HepG2 (cell line): ENCODE results near the gene MLYCD. TPM values are rescaled to one million over a fixed set of nuclear protein-coding genes. Genes with fewer than 3 reads are reported as not detected.

Experiments
- ATAC-seq: fragments of 200-7000 bp; cut with Tn5 transposase; 3 replicates; pipeline ENCODE4 v1.9.1; 2020; ENCODE audit warnings: mild to moderate bottlenecking, moderate library complexity
- BruUV-seq: library from RNA; stranded (reverse); fragments of 400-500 nt; replicated peaks from 2 replicates; lab custom pipeline; 2021; lab: Mats Ljungman, UMichigan
- CTCF ChIA-PET: fragments of 300-600 bp; formaldehyde crosslinking; extraction: SDS; loops from one replicate; lab custom pipeline; 2021; ENCODE audit warnings: low total read pairs, inconsistent platforms, low intra/inter-chr PET ratio; lab: Yijun Ruan, JAX
- POLR2A ChIA-PET: fragments of 350-600 bp; sonication (Branson Sonifier 250); formaldehyde crosslinking; loops from one replicate; lab custom pipeline; 2020; ENCODE audit warnings: antibody characterized with exemption, inconsistent platforms; lab: Yijun Ruan, JAX
- DNase-seq: peaks from one replicate; pipeline ENCODE4 v3.0.0-alpha.2; 2015; ENCODE audit warnings: low spot score
- FAIRE-seq: peaks from 3 replicates; lab custom pipeline; 2011; peaks lifted over from hg19 to GRCh38; lab: Jason Lieb, UNC
- H2AFZ ChIP-seq: one replicate; pipeline ENCODE4 v1.6.1; 2011; ENCODE audit warnings: low read length, inconsistent platforms
- H3K27ac ChIP-seq: fragments of 300-600 bp; 3 replicates; pipeline ENCODE4 v1.8.0; 2011; ENCODE audit warnings: mixed run types, mild to moderate bottlenecking, mixed read lengths, low read length, inconsistent platforms; ENCODE audit not compliant: insufficient read depth; ENCODE audit errors: extremely low read length
- H3K27me3 ChIP-seq, 2 experiments: fragments of 200-600 bp in 1 of 2; 2 replicates in 1 of 2; 3 replicates in 1 of 2; pipeline versions ENCODE4 v1.6.0 to v1.8.0; 2011; ENCODE audit warnings: low read length in 2 of 2, mild to moderate bottlenecking in 2 of 2, moderate library complexity in 2 of 2, inconsistent platforms in 1 of 2; ENCODE audit not compliant: insufficient read depth in 2 of 2, control insufficient read depth in 1 of 2
- H3K36me3 ChIP-seq, 2 experiments: fragments of 200-600 bp in 1 of 2; replicated peaks in 1 of 2; 2 replicates in 1 of 2; 3 replicates in 1 of 2; pipeline versions ENCODE4 v1.5.1 to v1.8.0; 2011; ENCODE audit warnings: low read length in 2 of 2, inconsistent platforms in 1 of 2; ENCODE audit not compliant: insufficient read depth in 2 of 2, control insufficient read depth in 1 of 2
- H3K4me1 ChIP-seq: 2 replicates; pipeline ENCODE4 v1.5.1; 2012; ENCODE audit warnings: low read length, inconsistent platforms; ENCODE audit not compliant: insufficient read depth
- H3K4me2 ChIP-seq: 2 replicates; pipeline ENCODE4 v1.6.0; 2011; ENCODE audit warnings: low read depth, low read length, inconsistent platforms
- H3K4me3 ChIP-seq, 3 experiments: fragments of 200-600 bp in 1 of 3; sonication (generic), shearing (Covaris generic) in 1 of 3; replicated peaks in 1 of 3; 2 replicates each; pipeline ENCODE4 v1.5.1; 2011 to 2016; ENCODE audit warnings: low read length in 3 of 3, inconsistent platforms in 2 of 3, low read depth in 2 of 3, mild to moderate bottlenecking in 2 of 3, control low read depth in 1 of 3, mixed read lengths in 1 of 3; ENCODE audit not compliant: insufficient read depth in 1 of 3
- H3K79me2 ChIP-seq: one replicate; pipeline ENCODE4 v1.6.1; 2011; ENCODE audit warnings: low read length, inconsistent platforms; ENCODE audit not compliant: insufficient read depth
- H3K9ac ChIP-seq: 2 replicates; pipeline ENCODE4 v1.6.0; 2011; ENCODE audit warnings: mild to moderate bottlenecking, low read depth, low read length, inconsistent platforms; ENCODE audit not compliant: insufficient read depth
- H3K9me3 ChIP-seq: 2 replicates; pipeline ENCODE4 v1.5.1; 2012; ENCODE audit warnings: mild to moderate bottlenecking, low read length
- H4K20me1 ChIP-seq: 2 replicates; pipeline ENCODE4 v1.6.0; 2011; ENCODE audit warnings: inconsistent platforms, mild to moderate bottlenecking, low read length, moderate library complexity; ENCODE audit not compliant: insufficient read depth
- AHR ChIP-seq: IDR thresholded peaks from 2 replicates; pipeline ENCODE4 v1.6.1; 2018; ENCODE audit warnings: missing genetic modification reagents, missing compliant biosample characterization
- ARHGAP35 ChIP-seq: sonication (generic); formaldehyde crosslinking; IDR thresholded peaks from 2 replicates; pipeline ENCODE4 v1.9.0; 2022; ENCODE audit warnings: mild to moderate bottlenecking, inconsistent platforms, moderate library complexity, missing genetic modification reagents, borderline replicate concordance
- ELF1 ChIP-seq: sonication (generic); formaldehyde crosslinking; IDR thresholded peaks from 2 replicates; pipeline ENCODE4 v1.4.0; 2020; ENCODE audit warnings: missing genetic modification reagents
- EP300 ChIP-seq, 3 experiments: sonication (generic) in 1 of 3; formaldehyde crosslinking in 1 of 3; IDR thresholded peaks; 2 replicates each; pipeline versions ENCODE4 v1.5.1 to v1.6.1; 2011 to 2020; ENCODE audit warnings: low read depth in 2 of 3, low read length in 2 of 3, borderline replicate concordance in 1 of 3, improper control_type of control experiment in 1 of 3, mild to moderate bottlenecking in 1 of 3, missing genetic modification reagents in 1 of 3, moderate library complexity in 1 of 3
- FOSL2 ChIP-seq: sonication (generic); formaldehyde crosslinking; IDR thresholded peaks from 2 replicates; pipeline ENCODE4 v1.4.0; 2020; ENCODE audit warnings: missing genetic modification reagents
- GABPB1 ChIP-seq: IDR thresholded peaks from 2 replicates; pipeline ENCODE4 v1.6.1; 2016; ENCODE audit warnings: mild to moderate bottlenecking, missing genetic modification reagents, moderate library complexity, missing compliant biosample characterization
- HNF4A ChIP-seq: sonication (generic); formaldehyde crosslinking; IDR thresholded peaks from 2 replicates; pipeline ENCODE4 v1.4.0; 2020; ENCODE audit warnings: missing genetic modification reagents
- KAT8 ChIP-seq: IDR thresholded peaks from 2 replicates; pipeline ENCODE4 v1.6.1; 2016; ENCODE audit warnings: missing genetic modification reagents, missing compliant biosample characterization
- LCORL ChIP-seq, 2 experiments: fragments of 450-650 bp in 1 of 2; sonication (generic) in 1 of 2; formaldehyde crosslinking in 1 of 2; IDR thresholded peaks; 2 replicates each; pipeline versions ENCODE4 v1.5.0 to v1.6.1; 2017 to 2020; ENCODE audit warnings: antibody characterized with exemption in 1 of 2, missing genetic modification reagents in 1 of 2
- MED13 ChIP-seq: sonication (generic); formaldehyde crosslinking; IDR thresholded peaks from 2 replicates; pipeline ENCODE4 v1.5.0; 2020; ENCODE audit warnings: missing genetic modification reagents
- PHF21A ChIP-seq: sonication (generic); formaldehyde crosslinking; IDR thresholded peaks from 2 replicates; pipeline ENCODE4 v1.5.0; 2020; ENCODE audit warnings: mild to moderate bottlenecking, missing genetic modification reagents
- POLR2A ChIP-seq, 2 experiments: IDR thresholded peaks; 2 replicates each; pipeline ENCODE4 v1.6.1; 2011; ENCODE audit warnings: low read depth in 2 of 2, low read length in 2 of 2, mild to moderate bottlenecking in 1 of 2, moderate library complexity in 1 of 2; ENCODE audit not compliant: insufficient read depth in 1 of 2
- POLR2G ChIP-seq: fragments of 200-400 bp; formaldehyde crosslinking; IDR thresholded peaks from 2 replicates; pipeline ENCODE4 v1.6.1; 2018; ENCODE audit warnings: mild to moderate bottlenecking, low read depth, low read length, moderate library complexity
- RXRB ChIP-seq: IDR thresholded peaks from 2 replicates; pipeline ENCODE4 v1.6.1; 2016; ENCODE audit warnings: borderline replicate concordance, missing genetic modification reagents, missing compliant biosample characterization
- SALL1 ChIP-seq: sonication (generic); formaldehyde crosslinking; IDR thresholded peaks from 2 replicates; pipeline ENCODE4 v1.8.0; 2022; ENCODE audit warnings: mild to moderate bottlenecking, missing genetic modification reagents
- SAP130 ChIP-seq: IDR thresholded peaks from 2 replicates; pipeline ENCODE4 v1.6.1; 2016; ENCODE audit warnings: low read depth
- SMC3 ChIP-seq: IDR thresholded peaks from 2 replicates; pipeline ENCODE4 v1.6.1; 2011; ENCODE audit warnings: low read length, improper control_type of control experiment
- THAP11 ChIP-seq: IDR thresholded peaks from 2 replicates; pipeline ENCODE4 v1.6.1; 2016; ENCODE audit warnings: missing biosample characterization, missing genetic modification reagents
- ZBTB21 ChIP-seq: sonication (generic); formaldehyde crosslinking; IDR thresholded peaks from 2 replicates; pipeline ENCODE4 v1.4.0; 2020; ENCODE audit warnings: missing genetic modification reagents
- ZC3H4 ChIP-seq: sonication (generic); formaldehyde crosslinking; IDR thresholded peaks from 2 replicates; pipeline ENCODE4 v1.4.0; 2020; ENCODE audit warnings: missing genetic modification reagents, borderline replicate concordance
- ZNF274 ChIP-seq: sonication (generic); formaldehyde crosslinking; IDR thresholded peaks from 2 replicates; pipeline ENCODE4 v1.5.1; 2020; ENCODE audit warnings: mild to moderate bottlenecking, missing genetic modification reagents
- ZNF431 ChIP-seq: sonication (generic); formaldehyde crosslinking; IDR thresholded peaks from 2 replicates; pipeline ENCODE4 v1.9.0; 2022; ENCODE audit warnings: missing genetic modification reagents, low read depth, mild to moderate bottlenecking, borderline replicate concordance
- WGBS: methylation state at CpG from one replicate; pipeline ENCODE4 v1.1.6; 2017; ENCODE audit warnings: low lambda C conversion rate; 5-methylcytosine and 5-hydroxymethylcytosine counted together
- in situ Hi-C: cut with HindIII; loops from 2 replicates; pipeline ENCODE4 v1.10.0; 2017; ENCODE audit warnings: low pct_unique_long_range_greater_than_20kb; ENCODE audit not compliant: extremely low pct_ligation_motif_present
- intact Hi-C: fragments of 100-400 bp; cut with micrococcal nuclease; formaldehyde crosslinking; loops from one replicate; pipeline ENCODE4 v1.10.0; 2022; ENCODE audit not compliant: unreplicated experiment
- polyA plus RNA-seq, 8 experiments: library from polyadenylated mRNA; depleted of rRNA in 3 of 8; stranded (reverse) in 7 of 8; unstranded in 1 of 8; fragments of >200 nt; fragmentation: Illumina TruSeq in 4 of 8; extraction: Trizol in 4 of 8; gene quantifications; 2 replicates each; pipeline versions ENCODE4 v1.2.1 to v1.2.3, GENCODE V29; 2011 to 2016; ENCODE audit warnings: low read depth in 4 of 8, missing spikeins in 1 of 8, mixed read lengths in 1 of 8; ENCODE audit not compliant: insufficient read depth in 1 of 8
- total RNA-seq, 5 experiments: library from RNA; depleted of rRNA; stranded (reverse); fragments of >200 nt; fragmentation: Illumina TruSeq; extraction: Trizol; gene quantifications; 2 replicates each; pipeline ENCODE4 v1.2.3, GENCODE V29; 2016; ENCODE audit warnings: low read depth in 1 of 5
- TF ChIP-seq, protein P1 (sequence below): sonication (generic); formaldehyde crosslinking; IDR thresholded peaks from 2 replicates; pipeline ENCODE4 v1.9.0; 2021; ENCODE audit warnings: missing genetic modification reagents, mild to moderate bottlenecking, borderline replicate concordance
- TF ChIP-seq, protein P2 (sequence below): sonication (generic); formaldehyde crosslinking; IDR thresholded peaks from 2 replicates; pipeline ENCODE4 v1.4.0; 2020; ENCODE audit warnings: missing genetic modification reagents

MLYCD gene
- total and polyA plus RNA-seq, 2 of the 13 experiments (the other 11 are each of a cell fraction or from before 2014, with no cell fraction given), result 1.8 to 4.0 TPM

DNA sequence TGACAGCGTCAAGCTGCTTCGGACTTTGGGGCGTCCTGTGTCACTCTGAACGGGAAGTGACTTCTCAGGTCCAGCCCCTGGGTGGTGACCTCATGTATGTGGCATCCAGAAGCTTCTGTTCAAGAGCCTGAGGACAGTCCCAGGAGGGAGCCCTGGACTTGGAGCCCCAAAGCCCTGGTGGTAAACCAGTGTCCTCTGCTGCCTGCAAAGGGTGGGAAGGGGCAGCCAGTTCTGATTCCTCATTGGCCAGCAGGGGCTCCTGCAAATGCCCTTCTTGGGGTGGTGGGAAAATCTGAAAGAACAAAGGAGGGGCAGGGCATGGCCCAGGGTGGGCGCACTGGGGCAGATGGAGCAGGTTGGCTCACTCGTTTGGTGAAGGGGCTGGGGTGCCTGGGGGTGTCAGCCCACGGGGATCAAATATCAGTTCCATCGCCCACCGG is 55.7 kb downstream of the MLYCD start:
- Histone ChIP-seq H3K36me3 (peaks cover 26 to 42% of the 10 kb centered on the region in 2 experiments), H3K9me3 (no peaks in the 10 kb centered on the region), H3K4me1 (peaks cover 59% of the 10 kb centered on the region), H3K27me3 (no peaks in the 10 kb centered on the region; a peak in 1 of 5 replicates), H3K4me3 (peak overlapping the region; percentile 80 to 90 (median 83)), H3K9ac (peak overlapping the region; percentile 87), H3K4me2 (peak overlapping the region; percentile 97), H4K20me1 (peaks cover 37% of the 10 kb centered on the region), H2AFZ (no peak overlapping the region), H3K79me2 (peaks cover 24% of the 10 kb centered on the region), H3K27ac (peak overlapping the region; percentile 94)
- in situ Hi-C loops (loop anchor here (5.0 to 25.0 kb wide), 2 partner anchors 88 to 233 kb away; partner anchors contain the start of genes ADAD2, SLC38A8 and TAF1C), intact Hi-C loops (loop anchor here (1.0 to 10.0 kb wide), 3 partner anchors 28 to 223 kb away; no protein-coding TSS in a partner anchor)
- 47% methylated on average over 9 of the region's 9 CpGs for WGBS
- no TSS peak for BruUV-seq
- FAIRE-seq, result no peak
- ChIA-PET POLR2A (interaction anchor here (0.7 to 3.4 kb wide), 9 partner anchors 10 to 221 kb away, joined by 3 to 58 read pairs (median 13); partner anchors contain the start of genes MBTPS1 and SLC38A8), CTCF (interaction anchor here (2.2 to 5.5 kb wide), 2 partner anchors 27 to 90 kb away, joined by 7 to 31 read pairs; no protein-coding TSS in a partner anchor)
- ATAC-seq, result peak; percentile 20
- peak; percentile 85 for DNase-seq
- peak; percentile 35 for TF ChIP-seq HNF4A (CRISPR knock-in tag)
- peak; percentile 76 for TF ChIP-seq FOSL2 (CRISPR knock-in tag)
- TF ChIP-seq LCORL (IDR thresholded peaks at IDR 0.05), result no peak
- peak; percentile 83 for TF ChIP-seq LCORL (CRISPR knock-in tag; IDR thresholded peaks at IDR 0.05)
- peak; percentile 60; the same call in 1 of the 2 replicates for TF ChIP-seq ZBTB21 (CRISPR knock-in tag)
- TF ChIP-seq, protein P1, sequence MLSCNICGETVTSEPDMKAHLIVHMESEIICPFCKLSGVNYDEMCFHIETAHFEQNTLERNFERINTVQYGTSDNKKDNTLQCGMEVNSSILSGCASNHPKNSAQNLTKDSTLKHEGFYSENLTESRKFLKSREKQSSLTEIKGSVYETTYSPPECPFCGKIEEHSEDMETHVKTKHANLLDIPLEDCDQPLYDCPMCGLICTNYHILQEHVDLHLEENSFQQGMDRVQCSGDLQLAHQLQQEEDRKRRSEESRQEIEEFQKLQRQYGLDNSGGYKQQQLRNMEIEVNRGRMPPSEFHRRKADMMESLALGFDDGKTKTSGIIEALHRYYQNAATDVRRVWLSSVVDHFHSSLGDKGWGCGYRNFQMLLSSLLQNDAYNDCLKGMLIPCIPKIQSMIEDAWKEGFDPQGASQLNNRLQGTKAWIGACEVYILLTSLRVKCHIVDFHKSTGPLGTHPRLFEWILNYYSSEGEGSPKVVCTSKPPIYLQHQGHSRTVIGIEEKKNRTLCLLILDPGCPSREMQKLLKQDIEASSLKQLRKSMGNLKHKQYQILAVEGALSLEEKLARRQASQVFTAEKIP (CRISPR knock-in tag), result no peak
- peak; percentile 26; the same call in 1 of the 2 replicates for TF ChIP-seq KAT8 (CRISPR knock-in tag)
- TF ChIP-seq ZC3H4, result 0 out of 2 replicates have a peak, but pooled peaks have one; percentile 92
- peak; percentile 39; the same call in 1 of the 2 replicates for TF ChIP-seq ZNF274
- TF ChIP-seq GABPB1 (CRISPR knock-in tag), result peak; percentile 36
- no peak for TF ChIP-seq MED13 (CRISPR knock-in tag)
- TF ChIP-seq THAP11, result 0 out of 2 replicates have a peak, but pooled peaks have one; percentile 24
- TF ChIP-seq ELF1 (CRISPR knock-in tag), result peak; percentile 47; the same call in 1 of the 2 replicates
- TF ChIP-seq SMC3, result peak; percentile 2; the same call in 1 of the 2 replicates
- no peak for TF ChIP-seq AHR
- TF ChIP-seq POLR2G, result peak; percentile 49; the same call in 1 of the 2 replicates
- TF ChIP-seq RXRB (CRISPR knock-in tag), result peak; percentile 31; the same call in 1 of the 2 replicates
- TF ChIP-seq, protein P2, sequence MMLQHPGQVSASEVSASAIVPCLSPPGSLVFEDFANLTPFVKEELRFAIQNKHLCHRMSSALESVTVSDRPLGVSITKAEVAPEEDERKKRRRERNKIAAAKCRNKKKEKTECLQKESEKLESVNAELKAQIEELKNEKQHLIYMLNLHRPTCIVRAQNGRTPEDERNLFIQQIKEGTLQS (CRISPR knock-in tag), result peak; percentile 74; the same call in 1 of the 2 replicates
- TF ChIP-seq ARHGAP35 (CRISPR knock-in tag), result 0 out of 2 replicates have a peak, but pooled peaks have one; percentile 13
- TF ChIP-seq ZNF431 (CRISPR knock-in tag), result 0 out of 2 replicates have a peak, but pooled peaks have one; percentile 15
- peak; percentile 88 for TF ChIP-seq SAP130 (CRISPR knock-in tag)
- peak; percentile 22; the same call in 1 of the 2 replicates for TF ChIP-seq PHF21A (CRISPR knock-in tag)
- peak; percentile 59 for TF ChIP-seq SALL1 (CRISPR knock-in tag)
- TF ChIP-seq POLR2A (IDR thresholded peaks at IDR 0.05; ENCODE audit: insufficient read depth in 1 of 2, low read depth in 2 of 2, low read length in 2 of 2), result peak in 1 of 2 experiments; percentile 48; a peak in 1 of 4 replicates
- no peak for TF ChIP-seq EP300 (IDR thresholded peaks at IDR 0.05; ENCODE audit: low read depth in 2 of 2, low read length in 2 of 2)
- 0 out of 2 replicates have a peak, but pooled peaks have one; percentile 10 for TF ChIP-seq EP300 (CRISPR knock-in tag; IDR thresholded peaks at IDR 0.05; ENCODE audit: borderline replicate concordance)
